OCI-LY7 (cell line): ENCODE data around the gene GOSR1. TPM values are rescaled to one million over a fixed set of nuclear protein-coding genes. Genes with fewer than 3 reads are reported as not detected.
"Not testable (repeated sequence)": the region's sequence is repeated elsewhere in the genome, so short reads cannot be mapped to it uniquely, and the experiment has no call there.

Experiments
- BruUV-seq: library from RNA; stranded (reverse); fragments of 400-500 nt; replicated peaks from 2 replicates; lab custom pipeline; 2021; lab: Mats Ljungman, UMichigan
- CTCF ChIA-PET: fragments of 300-600 bp; sonication (Branson Sonifier 250); formaldehyde crosslinking; loops from one replicate; lab custom pipeline; 2022; ENCODE audit warnings: antibody characterized with exemption; ENCODE audit not compliant: unreplicated experiment; lab: Charles Lee
- POLR2A ChIA-PET: fragments of 300-600 bp; sonication (Branson Sonifier 250); formaldehyde crosslinking; loops from one replicate; lab custom pipeline; 2022; ENCODE audit warnings: antibody characterized with exemption; lab: Charles Lee
- DNase-seq: peaks from one replicate; pipeline ENCODE4 v3.0.0-alpha.2; 2015; ENCODE audit warnings: low spot score
- H2AFZ ChIP-seq: fragments of 200-600 bp; sonication (generic), shearing (Covaris generic); 2 replicates; pipeline ENCODE4 v1.6.1; 2014; ENCODE audit warnings: mild to moderate bottlenecking, antibody characterized with exemption, low read length, moderate library complexity
- H3K27ac ChIP-seq: fragments of 200-600 bp; sonication (generic); 2 replicates; pipeline ENCODE4 v1.5.1; 2014; ENCODE audit warnings: mixed run types, low read depth, mild to moderate bottlenecking, moderate library complexity, low read length, inconsistent platforms; ENCODE audit not compliant: poor library complexity, severe bottlenecking
- H3K36me3 ChIP-seq: fragments of 200-600 bp; sonication (generic); 2 replicates; pipeline ENCODE4 v1.6.1; 2014; ENCODE audit warnings: mild to moderate bottlenecking, antibody characterized with exemption, low read length, moderate library complexity, mixed read lengths; ENCODE audit not compliant: insufficient read depth
- H3K4me1 ChIP-seq: fragments of 200-600 bp; sonication (generic); 2 replicates; pipeline ENCODE4 v1.5.1; 2014; ENCODE audit warnings: mild to moderate bottlenecking, low read length; ENCODE audit not compliant: insufficient read depth, poor library complexity, severe bottlenecking
- H3K4me2 ChIP-seq: fragments of 200-600 bp; sonication (generic); 2 replicates; pipeline ENCODE4 v1.6.1; 2014; ENCODE audit warnings: mild to moderate bottlenecking, low read length
- H3K4me3 ChIP-seq: fragments of 200-600 bp; sonication (generic); 2 replicates; pipeline ENCODE4 v1.5.1; 2014; ENCODE audit warnings: mild to moderate bottlenecking, low read depth, low read length; ENCODE audit not compliant: poor library complexity, severe bottlenecking
- H3K79me2 ChIP-seq: fragments of 200-600 bp; sonication (generic); 2 replicates; pipeline ENCODE4 v1.6.1; 2016; ENCODE audit warnings: low read depth, mild to moderate bottlenecking, low read length, moderate library complexity, mixed read lengths; ENCODE audit not compliant: insufficient read depth
- H3K9me2 ChIP-seq: fragments of 200-600 bp; sonication (generic); 2 replicates; pipeline ENCODE4 v1.6.1; 2016; ENCODE audit warnings: mild to moderate bottlenecking, low read length, mixed read lengths; ENCODE audit not compliant: insufficient read depth
- H3K9me3 ChIP-seq: fragments of 200-600 bp; sonication (generic); 2 replicates; pipeline ENCODE4 v1.6.1; 2014; ENCODE audit warnings: mild to moderate bottlenecking, mixed run types, low read length, mixed read lengths
- H4K20me1 ChIP-seq: fragments of 200-600 bp; sonication (generic); 2 replicates; pipeline ENCODE4 v1.6.1; 2014; ENCODE audit warnings: mild to moderate bottlenecking, antibody characterized with exemption, low read length, moderate library complexity, mixed read lengths; ENCODE audit not compliant: insufficient read depth
- CTCF ChIP-seq: fragments of 200-600 bp; sonication (generic); conservative IDR thresholded peaks from 2 replicates; pipeline ENCODE4 v1.5.1; 2014; ENCODE audit warnings: mild to moderate bottlenecking, antibody characterized with exemption, low read length, moderate library complexity, mixed read lengths
- EZH2phosphoT487 ChIP-seq: fragments of 200-600 bp; sonication (generic); IDR thresholded peaks from 2 replicates; pipeline ENCODE4 v1.6.1; 2018; ENCODE audit warnings: low read depth, borderline replicate concordance, mild to moderate bottlenecking, mixed run types, antibody characterized with exemption, low read length, moderate library complexity, mixed read lengths
- intact Hi-C: fragments of 100-400 bp; cut with micrococcal nuclease; formaldehyde crosslinking; loops from one replicate; pipeline ENCODE4 v1.10.0; 2022; ENCODE audit not compliant: unreplicated experiment
- total RNA-seq, 2 experiments: library from RNA; depleted of rRNA in 1 of 2; stranded (reverse); fragments of >200 nt in 1 of 2; shearing (Covaris generic) in 1 of 2; gene quantifications; 2 replicates each; pipeline ENCODE4 v1.2.3, GENCODE V29; 2014 to 2022

Gene GOSR1
- total RNA-seq, 2 experiments from 2014 or later, result 15.9 to 49.8 TPM

- Histone ChIP-seq H2AFZ (no peak overlapping the region), H3K4me2 (no peak overlapping the region), H3K9me2 (no peaks in the 10 kb centered on the region), H3K9me3 (no peaks in the 10 kb centered on the region), H4K20me1 (no peaks in the 10 kb centered on the region), H3K27ac (no peak overlapping the region), H3K4me1 (no peaks in the 10 kb centered on the region), H3K79me2 (no peaks in the 10 kb centered on the region), H3K4me3 (no peak overlapping the region), H3K36me3 (peaks cover 29% of the 10 kb centered on the region)
- no peak for DNase-seq
- ChIA-PET CTCF (no interaction called here), POLR2A (interaction anchor here (0.6 kb wide), 1 partner anchor 261 kb away, joined by 6 read pairs; no protein-coding TSS in a partner anchor)
- intact Hi-C loops, result no loop called here
- BruUV-seq, result no TSS peak
- TF ChIP-seq CTCF, result no peak
- no peak for TF ChIP-seq EZH2phosphoT487
These were observed 26.8 kb upstream of the GOSR1 start for GRCh38 chr17:30450125-30451027.

GRCh38 chr17:30454635-30455034 is 22.6 kb upstream of the GOSR1 start:
- CTCF ChIA-PET, result no interaction called here
- intact Hi-C loops, result no loop called here
- peak; percentile 7 for DNase-seq
- Histone ChIP-seq H3K4me3 (no peak overlapping the region), H4K20me1 (no peaks in the 10 kb centered on the region), H3K9me2 (no peaks in the 10 kb centered on the region), H3K4me1 (no peaks in the 10 kb centered on the region), H3K36me3 (peaks cover 35% of the 10 kb centered on the region), H3K9me3 (no peaks in the 10 kb centered on the region), H3K79me2 (no peaks in the 10 kb centered on the region), H3K4me2 (no peak overlapping the region), H2AFZ (no peak overlapping the region), H3K27ac (no peak overlapping the region)
- POLR2A ChIA-PET, result no interaction called here
- TF ChIP-seq CTCF (no peak), EZH2phosphoT487 (no peak)
- no TSS peak for BruUV-seq

- Histone ChIP-seq H3K36me3 (peaks cover 29% of the 10 kb centered on the region), H3K9me2 (no peaks in the 10 kb centered on the region), H3K27ac (no peak overlapping the region), H2AFZ (no peak overlapping the region), H3K4me3 (no peak overlapping the region), H3K4me2 (no peak overlapping the region), H3K9me3 (no peaks in the 10 kb centered on the region), H3K79me2 (no peaks in the 10 kb centered on the region), H3K4me1 (no peaks in the 10 kb centered on the region), H4K20me1 (no peaks in the 10 kb centered on the region)
- BruUV-seq, result no TSS peak
- ChIA-PET CTCF (no interaction called here), POLR2A (no interaction called here)
- TF ChIP-seq CTCF (no peak), EZH2phosphoT487 (no peak)
- no peak for DNase-seq
- intact Hi-C loops, result no loop called here
These were observed 18.8 kb upstream of the GOSR1 start for GRCh38 chr17:30458371-30458770.

GRCh38 chr17:30458797-30459413 is 18.3 kb upstream of the GOSR1 start:
- H3K36me3 ChIP-seq, result peaks cover 25% of the 10 kb centered on the region
- BruUV-seq, H3K9me2 ChIP-seq, CTCF ChIA-PET, intact Hi-C loops, DNase-seq, H4K20me1 ChIP-seq, H3K9me3 ChIP-seq, H3K4me1 ChIP-seq, H2AFZ ChIP-seq, H3K27ac ChIP-seq, H3K79me2 ChIP-seq, H3K4me2 ChIP-seq, H3K4me3 ChIP-seq: not testable (repeated sequence)
- POLR2A ChIA-PET, result interaction anchor here (0.8 kb wide), 1 partner anchor 376 kb away, joined by 6 read pairs; no protein-coding TSS in a partner anchor
